CD4-positive, alpha-beta memory T cell (primary cell): Measurements from ENCODE around the gene DNAJC3. TPM values are rescaled to one million over a fixed set of nuclear protein-coding genes. Genes with fewer than 3 reads are reported as not detected.

ENCODE experiments used
- CTCF ChIA-PET: fragments of 350-600 bp; sonication (Branson Sonifier 250); formaldehyde crosslinking; loops from one replicate; lab custom pipeline; 2021; ENCODE audit warnings: inconsistent platforms; ENCODE audit not compliant: partially characterized antibody; lab: Charles Lee
- POLR2A ChIA-PET: fragments of 350-600 bp; sonication (Branson Sonifier 250); formaldehyde crosslinking; loops from one replicate; lab custom pipeline; 2021; ENCODE audit not compliant: partially characterized antibody; lab: Charles Lee
- DNase-seq, 5 donors: peaks; one replicate each; pipeline versions ENCODE4 v3.0.0 to v3.0.0-alpha.2; 2020 to 2022; ENCODE audit warnings: mixed read lengths in 1 of 5
- H3K27ac ChIP-seq: one replicate; pipeline ENCODE4 v1.7.0; 2013; ENCODE audit warnings: low read depth, low read length
- H3K27me3 ChIP-seq: 2 replicates; pipeline ENCODE4 v1.7.0; 2013; ENCODE audit warnings: mild to moderate bottlenecking, low read length, moderate library complexity; ENCODE audit not compliant: insufficient read depth
- H3K36me3 ChIP-seq: 2 replicates; pipeline ENCODE4 v1.7.0; 2013; ENCODE audit warnings: mild to moderate bottlenecking, low read length, moderate library complexity; ENCODE audit not compliant: insufficient read depth
- H3K4me1 ChIP-seq: 2 replicates; pipeline ENCODE4 v1.7.0; 2013; ENCODE audit warnings: mild to moderate bottlenecking, low read length, moderate library complexity; ENCODE audit not compliant: insufficient read depth
- H3K4me3 ChIP-seq, 2 donors: one replicate each; pipeline ENCODE4 v1.7.0; 2013; ENCODE audit warnings: low read length in 2 of 2, mild to moderate bottlenecking in 1 of 2
- H3K9me3 ChIP-seq, 2 donors: one replicate each; pipeline ENCODE4 v1.7.0; 2013; ENCODE audit warnings: low read length in 2 of 2, control low read depth in 1 of 2; ENCODE audit not compliant: control insufficient read depth in 1 of 2
- H3K27ac Mint-ChIP-seq, 7 donors: one replicate each; pipeline ENCODE4 v1.8.0; 2020 to 2021; ENCODE audit warnings: mixed read lengths in 7 of 7, mild to moderate bottlenecking in 6 of 7, inconsistent platforms in 3 of 7, moderate library complexity in 3 of 7
- H3K27me3 Mint-ChIP-seq, 2 donors: one replicate each; pipeline ENCODE4 v1.8.0; 2020 to 2021; ENCODE audit warnings: mixed read lengths in 2 of 2
- H3K36me3 Mint-ChIP-seq, 2 donors: one replicate each; pipeline ENCODE4 v1.8.0; 2020 to 2021; ENCODE audit warnings: mixed read lengths in 2 of 2, inconsistent platforms in 1 of 2, mild to moderate bottlenecking in 1 of 2
- H3K4me1 Mint-ChIP-seq, 4 donors: one replicate each; pipeline ENCODE4 v1.8.0; 2020 to 2021; ENCODE audit warnings: mixed read lengths in 4 of 4, mild to moderate bottlenecking in 1 of 4
- H3K4me3 Mint-ChIP-seq, 8 donors: one replicate each; pipeline ENCODE4 v1.8.0; 2020 to 2021; ENCODE audit warnings: mixed read lengths in 8 of 8, mild to moderate bottlenecking in 7 of 8, moderate library complexity in 6 of 8, inconsistent platforms in 3 of 8
- H3K9me3 Mint-ChIP-seq, 8 donors: one replicate each; pipeline ENCODE4 v1.8.0; 2020 to 2021; ENCODE audit warnings: mixed read lengths in 8 of 8, mild to moderate bottlenecking in 5 of 8, inconsistent platforms in 3 of 8, moderate library complexity in 1 of 8
- intact Hi-C: fragments of 100-400 bp; cut with micrococcal nuclease; formaldehyde crosslinking; loops from one replicate; pipeline ENCODE4 v1.15.1; 2023
- polyA plus RNA-seq, 2 donors: library from polyadenylated mRNA; unstranded; fragments of 300-500 nt; fragmentation: Illumina TruSeq; gene quantifications; one replicate each; pipeline ENCODE4 v1.2.3, GENCODE V29; 2021
- total RNA-seq, 2 experiments: library from RNA; stranded (reverse); gene quantifications; one replicate each; pipeline ENCODE4 v1.2.3, GENCODE V29; 2021

The DNAJC3 gene
- total and polyA plus RNA-seq, 4 experiments from 2014 or later, result 14.6 to 31.1 (median 23.3) TPM

GRCh38 chr13:95671597-95671996, 5.3 kb upstream of the DNAJC3 start:
- Histone ChIP-seq H3K36me3 (no peaks in the 10 kb centered on the region), H3K9me3 (peaks cover 0 to 12% of the 10 kb centered on the region in 2 donors), H3K4me3 (no peak overlapping the region), H3K4me1 (peaks cover 21% of the 10 kb centered on the region), H3K27me3 (no peaks in the 10 kb centered on the region), H3K27ac (no peak overlapping the region)
- ChIA-PET POLR2A (no interaction called here), CTCF (interaction anchor here (3.0 kb wide), 1 partner anchor 11 kb away, joined by 6 read pairs; no protein-coding TSS in a partner anchor)
- Mint-ChIP-seq H3K9me3 (peaks cover 4 to 63% (median 52%) of the 10 kb centered on the region in 8 donors), H3K4me1 (peaks cover 19 to 35% (median 24%) of the 10 kb centered on the region in 4 donors), H3K36me3 (peaks cover 32 to 33% of the 10 kb centered on the region in 2 donors), H3K27me3 (peaks cover 0 to 1% of the 10 kb centered on the region in 2 donors), H3K4me3 (no peak overlapping the region), H3K27ac (no peak overlapping the region)
- DNase-seq, result no peak
- intact Hi-C loops, result no loop called here

GRCh38 chr13:95676105-95676761, 706 bp upstream of the DNAJC3 start:
- peaks cover 0 to 22% (median 11%) of the 10 kb centered on the region in 8 donors for H3K9me3 Mint-ChIP-seq
- no peaks in the 10 kb centered on the region for H3K36me3 ChIP-seq
- H3K27ac Mint-ChIP-seq, result peak overlapping the region; percentile 90 to 97 (median 96)
- H3K27ac ChIP-seq, result peak overlapping the region; percentile 87
- H3K36me3 Mint-ChIP-seq, result peaks cover 20 to 35% of the 10 kb centered on the region in 2 donors
- intact Hi-C loops, result loop anchor here (1.0 to 5.0 kb wide), 8 partner anchors 31 to 1757 kb away; partner anchors contain the start of genes ABCC4 and GPR180
- H3K4me3 Mint-ChIP-seq, result peak overlapping the region; percentile 89 to 98 (median 96)
- no peaks in the 10 kb centered on the region for H3K27me3 ChIP-seq
- H3K27me3 Mint-ChIP-seq, result no peaks in the 10 kb centered on the region
- ChIA-PET CTCF (interaction anchor here (0.7 kb wide), 1 partner anchor 15 kb away, joined by 6 read pairs; no protein-coding TSS in a partner anchor), POLR2A (interaction anchor here (0.6 to 1.5 kb wide), 9 partner anchors 20 to 1757 kb away, joined by 3 to 15 read pairs (median 4); partner anchors contain the start of genes RAP2A and TGDS)
- peaks cover 50% of the 10 kb centered on the region for H3K4me1 ChIP-seq
- no peaks in the 10 kb centered on the region for H3K9me3 ChIP-seq
- H3K4me1 Mint-ChIP-seq, result peaks cover 44 to 74% (median 57%) of the 10 kb centered on the region in 4 donors
- DNase-seq, result peak; percentile 28 to 51 (median 38)
- peak overlapping the region; percentile 27 to 97 for H3K4me3 ChIP-seq

GRCh38 chr13:95677564-95678266, 776 bp downstream of the DNAJC3 start:
- H3K27ac ChIP-seq, result peak overlapping the region; percentile 87
- no peaks in the 10 kb centered on the region for H3K36me3 ChIP-seq
- DNase-seq, result peak in 2 of 5 donors; percentile 8 to 13
- ChIA-PET POLR2A (interaction anchor here (0.9 to 1.5 kb wide), 5 partner anchors 11 to 1756 kb away, joined by 3 to 15 read pairs (median 5); partner anchors contain the start of gene RAP2A), CTCF (no interaction called here)
- intact Hi-C loops, result loop anchor here (2.0 to 5.0 kb wide), 7 partner anchors 29 to 1355 kb away; partner anchors contain the start of genes ABCC4 and GPR180
- Mint-ChIP-seq H3K36me3 (peaks cover 18 to 35% of the 10 kb centered on the region in 2 donors), H3K27me3 (no peaks in the 10 kb centered on the region), H3K4me3 (peak overlapping the region; percentile 89 to 97 (median 96)), H3K9me3 (peaks cover 0 to 12% (median 5%) of the 10 kb centered on the region in 8 donors), H3K4me1 (peaks cover 53 to 87% (median 69%) of the 10 kb centered on the region in 4 donors), H3K27ac (peak overlapping the region; percentile 78 to 96 (median 90))
- H3K9me3 ChIP-seq, result no peaks in the 10 kb centered on the region
- H3K4me1 ChIP-seq, result peaks cover 54% of the 10 kb centered on the region
- peak overlapping the region; percentile 78 to 92 for H3K4me3 ChIP-seq
- no peaks in the 10 kb centered on the region for H3K27me3 ChIP-seq

GRCh38 chr13:95678967-95679366, 2.0 kb downstream of the DNAJC3 start:
- peaks cover 13 to 24% of the 10 kb centered on the region in 2 donors for H3K36me3 Mint-ChIP-seq
- H3K4me1 Mint-ChIP-seq, result peaks cover 56 to 85% (median 75%) of the 10 kb centered on the region in 4 donors
- Histone ChIP-seq H3K27me3 (no peaks in the 10 kb centered on the region), H3K4me3 (no peak overlapping the region), H3K27ac (no peak overlapping the region), H3K4me1 (peaks cover 52% of the 10 kb centered on the region), H3K36me3 (no peaks in the 10 kb centered on the region), H3K9me3 (no peaks in the 10 kb centered on the region)
- H3K4me3 Mint-ChIP-seq, result peak overlapping the region; percentile 89 to 97 (median 96)
- ChIA-PET CTCF (no interaction called here), POLR2A (interaction anchor here (0.6 kb wide), 1 partner anchor 14 kb away, joined by 4 read pairs; no protein-coding TSS in a partner anchor)
- no peaks in the 10 kb centered on the region for H3K27me3 Mint-ChIP-seq
- peaks cover 0 to 4% (median 0%) of the 10 kb centered on the region in 8 donors for H3K9me3 Mint-ChIP-seq
- intact Hi-C loops, result loop anchor here (5.0 kb wide), 5 partner anchors 73 to 1357 kb away; partner anchors contain the start of genes ABCC4 and GPR180
- peak overlapping the region in 5 of 7 donors; percentile 66 to 94 (median 88) for H3K27ac Mint-ChIP-seq
- no peak for DNase-seq

GRCh38 chr13:95679722-95680121, 2.8 kb downstream of the DNAJC3 start:
- ChIA-PET CTCF (no interaction called here), POLR2A (no interaction called here)
- peaks cover 0 to 2% (median 0%) of the 10 kb centered on the region in 8 donors for H3K9me3 Mint-ChIP-seq
- no peak overlapping the region for H3K27ac ChIP-seq
- H3K4me1 ChIP-seq, result peaks cover 54% of the 10 kb centered on the region
- no peaks in the 10 kb centered on the region for H3K27me3 Mint-ChIP-seq
- H3K27me3 ChIP-seq, result no peaks in the 10 kb centered on the region
- no peak overlapping the region for H3K4me3 ChIP-seq
- intact Hi-C loops, result loop anchor here (5.0 kb wide), 5 partner anchors 73 to 1357 kb away; partner anchors contain the start of genes ABCC4 and GPR180
- peaks cover 13 to 27% of the 10 kb centered on the region in 2 donors for H3K36me3 Mint-ChIP-seq
- H3K36me3 ChIP-seq, result no peaks in the 10 kb centered on the region
- H3K4me3 Mint-ChIP-seq, result peak overlapping the region in 4 of 8 donors; percentile 0 to 96 (median 48)
- H3K4me1 Mint-ChIP-seq, result peaks cover 57 to 88% (median 77%) of the 10 kb centered on the region in 4 donors
- H3K9me3 ChIP-seq, result no peaks in the 10 kb centered on the region
- peak overlapping the region in 3 of 7 donors; percentile 9 to 50 (median 45) for H3K27ac Mint-ChIP-seq
- no peak for DNase-seq

- CTCF ChIA-PET, result interaction anchor here (1.4 kb wide), 1 partner anchor 23 kb away, joined by 4 read pairs; no protein-coding TSS in a partner anchor
- Mint-ChIP-seq H3K27me3 (no peaks in the 10 kb centered on the region), H3K36me3 (peaks cover 18 to 41% of the 10 kb centered on the region in 2 donors), H3K27ac (peak overlapping the region in 1 of 7 donors; percentile 14), H3K4me1 (peaks cover 61 to 96% (median 75%) of the 10 kb centered on the region in 4 donors), H3K9me3 (peaks cover 4 to 25% (median 14%) of the 10 kb centered on the region in 8 donors), H3K4me3 (peak overlapping the region in 2 of 8 donors; percentile 20 to 24)
- Histone ChIP-seq H3K27me3 (no peaks in the 10 kb centered on the region), H3K4me3 (no peak overlapping the region), H3K9me3 (no peaks in the 10 kb centered on the region), H3K36me3 (no peaks in the 10 kb centered on the region), H3K27ac (no peak overlapping the region), H3K4me1 (peaks cover 44% of the 10 kb centered on the region)
- POLR2A ChIA-PET, result no interaction called here
- no peak for DNase-seq
- intact Hi-C loops, result no loop called here
Measured at GRCh38 chr13:95684418-95684817, 7.5 kb downstream of the DNAJC3 start.
